ENCODE data around the gene ALDH1B1. TPM values are rescaled to one million over a fixed set of nuclear protein-coding genes. Genes with fewer than 3 reads are reported as not detected.

Gene ALDH1B1
- total RNA-seq, 4 donors from 2014 or later = 14.7 to 42.0 (median 37.0) TPM

DNA sequence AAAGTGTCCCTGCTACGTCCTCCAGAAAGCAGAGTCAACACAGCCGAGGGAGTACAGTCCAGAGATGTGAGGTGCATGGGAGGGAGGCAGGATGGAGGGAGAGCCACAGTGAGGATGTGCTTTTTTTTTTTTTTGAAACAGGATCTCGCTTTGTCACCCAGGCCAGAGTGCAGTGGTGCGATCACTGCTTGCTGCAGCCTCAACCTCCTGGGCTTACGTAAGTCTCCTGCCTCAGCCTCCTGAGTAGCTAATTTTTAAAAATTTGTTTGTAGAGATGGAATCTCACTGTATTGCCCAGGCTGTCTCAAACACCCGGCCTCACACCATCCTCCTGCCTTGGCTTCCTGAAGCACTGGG lies 33.2 kb upstream of the ALDH1B1 start:
- DNase-seq = no peak
- H3K36me3 ChIP-seq = no peaks in the 10 kb centered on the region
- H3K4me3 ChIP-seq = no peak overlapping the region
- no peaks in the 10 kb centered on the region for H3K4me1 ChIP-seq
- no peaks in the 10 kb centered on the region for H3K27me3 ChIP-seq
- no peak overlapping the region for H3K27ac ChIP-seq
- no peak for TF ChIP-seq POLR2A (IDR thresholded peaks at IDR 0.05)
- TF ChIP-seq, protein P1, sequence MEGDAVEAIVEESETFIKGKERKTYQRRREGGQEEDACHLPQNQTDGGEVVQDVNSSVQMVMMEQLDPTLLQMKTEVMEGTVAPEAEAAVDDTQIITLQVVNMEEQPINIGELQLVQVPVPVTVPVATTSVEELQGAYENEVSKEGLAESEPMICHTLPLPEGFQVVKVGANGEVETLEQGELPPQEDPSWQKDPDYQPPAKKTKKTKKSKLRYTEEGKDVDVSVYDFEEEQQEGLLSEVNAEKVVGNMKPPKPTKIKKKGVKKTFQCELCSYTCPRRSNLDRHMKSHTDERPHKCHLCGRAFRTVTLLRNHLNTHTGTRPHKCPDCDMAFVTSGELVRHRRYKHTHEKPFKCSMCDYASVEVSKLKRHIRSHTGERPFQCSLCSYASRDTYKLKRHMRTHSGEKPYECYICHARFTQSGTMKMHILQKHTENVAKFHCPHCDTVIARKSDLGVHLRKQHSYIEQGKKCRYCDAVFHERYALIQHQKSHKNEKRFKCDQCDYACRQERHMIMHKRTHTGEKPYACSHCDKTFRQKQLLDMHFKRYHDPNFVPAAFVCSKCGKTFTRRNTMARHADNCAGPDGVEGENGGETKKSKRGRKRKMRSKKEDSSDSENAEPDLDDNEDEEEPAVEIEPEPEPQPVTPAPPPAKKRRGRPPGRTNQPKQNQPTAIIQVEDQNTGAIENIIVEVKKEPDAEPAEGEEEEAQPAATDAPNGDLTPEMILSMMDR (IDR thresholded peaks at IDR 0.05) = no peak
- H3K9me3 ChIP-seq = no peaks in the 10 kb centered on the region

DNA sequence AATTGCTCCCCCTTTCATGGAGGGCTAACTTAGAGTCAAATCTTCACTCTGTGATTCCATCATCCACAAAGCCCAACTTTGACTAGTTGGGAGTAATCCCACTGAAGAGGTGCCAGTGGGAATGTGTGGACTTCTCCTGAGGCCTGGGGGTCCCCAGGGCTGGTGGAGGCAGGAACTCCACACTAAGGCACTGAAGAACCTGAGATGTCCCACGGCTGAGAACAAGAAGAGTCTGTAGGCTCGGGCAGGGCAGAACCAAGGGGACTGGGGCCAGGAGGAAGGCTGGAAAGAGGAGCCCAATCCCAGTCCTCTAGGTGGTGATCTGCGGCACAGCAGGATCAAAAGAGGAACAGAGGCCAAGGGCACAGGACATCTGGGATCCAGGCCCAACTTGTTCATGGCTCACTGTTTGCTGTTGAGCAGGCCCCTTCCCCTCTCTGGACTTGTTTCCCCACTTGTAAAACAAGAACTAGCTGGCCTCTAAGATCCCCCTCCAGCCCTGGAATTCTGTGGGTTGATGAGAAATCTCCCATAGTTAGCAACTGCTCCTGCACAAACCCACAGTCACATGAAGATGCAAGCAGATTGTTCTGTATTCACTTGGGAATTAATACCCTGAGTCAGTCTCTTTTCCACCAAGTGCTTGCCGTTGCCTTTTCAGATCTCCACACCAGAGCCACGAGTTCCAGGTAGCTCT lies 32.7 kb upstream of the ALDH1B1 start:
- DNase-seq = no peak
- H3K9me3 ChIP-seq = no peaks in the 10 kb centered on the region
- H3K27ac ChIP-seq = no peak overlapping the region
- no peaks in the 10 kb centered on the region for H3K36me3 ChIP-seq
- H3K4me1 ChIP-seq = no peaks in the 10 kb centered on the region
- H3K4me3 ChIP-seq = no peak overlapping the region
- H3K27me3 ChIP-seq = no peaks in the 10 kb centered on the region
- TF ChIP-seq POLR2A (IDR thresholded peaks at IDR 0.05) = no peak
- TF ChIP-seq, protein P1 (IDR thresholded peaks at IDR 0.05) = no peak

DNA sequence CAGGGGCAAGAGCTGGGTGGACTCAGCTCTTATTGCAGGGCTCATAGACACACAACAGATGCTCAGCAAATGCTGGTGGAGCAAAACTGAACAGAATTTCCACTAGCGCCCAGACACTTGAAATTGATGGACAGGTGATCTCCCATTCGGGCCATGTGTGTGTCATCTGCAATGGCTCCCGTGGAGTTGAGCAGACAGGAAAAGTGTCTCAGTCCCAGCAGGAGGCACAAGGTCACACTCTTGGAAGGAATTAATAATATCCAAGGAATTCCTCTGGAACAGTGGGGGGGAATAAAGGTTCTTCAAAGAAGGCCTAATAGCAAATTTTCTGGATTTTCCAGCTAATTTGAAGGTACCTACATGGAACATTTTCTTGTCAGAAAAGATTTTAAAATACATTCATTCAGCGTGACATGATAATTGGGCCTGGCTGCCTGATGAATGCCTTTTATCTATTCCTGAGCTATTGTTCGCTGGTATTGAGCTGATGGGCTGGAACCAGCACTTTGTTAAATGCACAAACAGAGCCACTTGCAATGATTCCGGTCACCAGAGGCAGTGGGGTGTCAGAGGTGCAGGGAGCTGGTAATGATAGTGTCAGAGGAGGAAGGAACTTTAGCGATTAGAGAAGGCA lies 31.5 kb upstream of the ALDH1B1 start:
- Histone ChIP-seq H3K36me3 (no peaks in the 10 kb centered on the region), H3K4me3 (no peak overlapping the region), H3K27ac (no peak overlapping the region), H3K27me3 (no peaks in the 10 kb centered on the region), H3K4me1 (no peaks in the 10 kb centered on the region), H3K9me3 (no peaks in the 10 kb centered on the region)
- peak in 1 of 3 donors; percentile 17 for DNase-seq
- TF ChIP-seq, protein P1 (IDR thresholded peaks at IDR 0.05) = no peak
- no peak for TF ChIP-seq POLR2A (IDR thresholded peaks at IDR 0.05)

DNA sequence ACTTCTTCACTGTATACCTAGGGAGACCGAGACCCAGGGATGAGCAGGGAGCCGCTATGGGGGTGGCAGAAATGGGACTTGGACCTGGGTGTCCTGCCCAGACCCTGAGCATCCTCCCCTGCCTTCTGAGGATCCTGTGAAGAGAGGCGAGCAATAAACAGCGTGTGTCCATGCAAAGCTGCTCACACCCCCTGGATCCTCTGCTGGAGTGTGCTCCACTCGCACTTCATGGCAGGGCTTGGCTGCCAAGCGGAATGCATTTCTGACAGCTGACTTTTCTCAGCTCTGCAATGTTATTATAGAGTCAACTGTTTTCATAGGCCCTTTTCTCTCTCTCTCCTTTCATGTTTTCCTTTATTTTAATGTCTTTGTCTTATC lies 31.0 kb upstream of the ALDH1B1 start:
- peak in 1 of 3 donors; percentile 34 for DNase-seq
- no peak overlapping the region for H3K27ac ChIP-seq
- H3K4me1 ChIP-seq = no peaks in the 10 kb centered on the region
- no peaks in the 10 kb centered on the region for H3K27me3 ChIP-seq
- no peak for TF ChIP-seq POLR2A (IDR thresholded peaks at IDR 0.05)
- TF ChIP-seq, protein P1 (IDR thresholded peaks at IDR 0.05) = no peak
- H3K9me3 ChIP-seq = no peaks in the 10 kb centered on the region
- no peak overlapping the region for H3K4me3 ChIP-seq
- no peaks in the 10 kb centered on the region for H3K36me3 ChIP-seq

DNA sequence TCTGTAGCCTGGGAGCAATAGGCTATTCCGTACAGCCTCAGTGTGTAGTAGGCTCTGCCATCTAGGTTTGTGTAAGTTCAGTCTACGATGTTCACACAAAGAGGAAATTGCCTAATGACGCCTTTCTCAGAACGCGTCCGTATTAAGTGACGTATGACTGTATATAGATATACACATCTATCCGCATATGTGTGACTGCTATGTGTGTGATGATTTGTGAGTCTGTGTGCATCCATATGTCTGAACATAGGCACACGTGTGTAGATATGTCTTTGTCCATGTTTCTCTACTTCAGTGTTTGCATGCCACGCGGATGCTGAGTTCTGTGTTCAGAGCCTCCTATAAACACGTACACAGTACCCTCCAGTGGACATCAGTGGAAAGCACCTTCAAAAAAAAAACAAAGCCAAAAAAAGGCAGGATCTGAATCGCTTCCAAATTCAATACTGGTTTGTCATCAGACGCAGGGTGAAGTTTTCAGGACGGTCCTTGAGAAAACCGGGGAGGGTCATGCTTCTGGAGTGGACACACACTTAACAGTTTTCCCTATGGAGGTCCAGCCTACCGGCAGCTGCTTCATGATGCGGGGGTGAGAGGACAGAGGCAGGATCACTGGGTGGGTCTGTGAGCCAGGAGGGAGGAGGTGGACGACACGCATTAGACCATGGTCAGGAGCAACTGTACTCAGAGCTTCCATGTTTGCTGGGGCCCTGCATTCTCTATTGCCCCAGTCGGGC lies 29.5 kb upstream of the ALDH1B1 start:
- Histone ChIP-seq H3K27me3 (no peaks in the 10 kb centered on the region), H3K27ac (peak overlapping the region in 1 of 4 donors; percentile 13), H3K4me3 (no peak overlapping the region), H3K36me3 (no peaks in the 10 kb centered on the region), H3K9me3 (no peaks in the 10 kb centered on the region), H3K4me1 (no peaks in the 10 kb centered on the region)
- TF ChIP-seq POLR2A (IDR thresholded peaks at IDR 0.05) = no peak
- TF ChIP-seq, protein P1 (IDR thresholded peaks at IDR 0.05) = peak in 3 of 6 experiments; percentile 27 to 55 (median 51)
- DNase-seq = peak in 1 of 3 donors; percentile 48
